ENCODE measurements around the gene ANGPTL2. TPM values are rescaled to one million over a fixed set of nuclear protein-coding genes. Genes with fewer than 3 reads are reported as not detected.

The ANGPTL2 gene
- total RNA-seq, 2 donors from 2014 or later: not detected

DNA sequence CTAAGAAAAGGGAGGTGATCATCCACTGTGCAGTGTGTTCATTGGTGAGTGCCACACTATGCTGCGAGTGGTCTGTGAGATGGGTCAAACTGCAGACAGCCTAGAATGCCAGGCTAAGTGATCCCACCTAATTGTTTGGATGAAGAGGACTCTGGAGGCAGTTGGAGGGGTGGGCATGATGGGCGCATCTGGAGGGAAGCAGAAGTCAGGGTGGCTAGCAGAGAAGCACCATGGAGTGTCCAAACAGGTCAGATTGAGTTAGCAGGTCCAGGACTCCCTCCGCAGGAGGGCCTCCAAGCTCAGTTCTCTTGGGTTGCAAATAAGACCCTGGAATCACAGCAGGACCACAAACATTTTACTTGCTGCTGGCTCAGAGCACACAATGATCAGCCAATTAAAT is 19.9 kb upstream of the ANGPTL2 start:
- Mint-ChIP-seq H3K36me3 (no peaks in the 10 kb centered on the region), H3K9me3 (no peaks in the 10 kb centered on the region), H3K27ac (no peak overlapping the region)
- ATAC-seq (no peak), DNase-seq (ENCODE audit: low spot score in 2 of 2) (no peak)

DNA sequence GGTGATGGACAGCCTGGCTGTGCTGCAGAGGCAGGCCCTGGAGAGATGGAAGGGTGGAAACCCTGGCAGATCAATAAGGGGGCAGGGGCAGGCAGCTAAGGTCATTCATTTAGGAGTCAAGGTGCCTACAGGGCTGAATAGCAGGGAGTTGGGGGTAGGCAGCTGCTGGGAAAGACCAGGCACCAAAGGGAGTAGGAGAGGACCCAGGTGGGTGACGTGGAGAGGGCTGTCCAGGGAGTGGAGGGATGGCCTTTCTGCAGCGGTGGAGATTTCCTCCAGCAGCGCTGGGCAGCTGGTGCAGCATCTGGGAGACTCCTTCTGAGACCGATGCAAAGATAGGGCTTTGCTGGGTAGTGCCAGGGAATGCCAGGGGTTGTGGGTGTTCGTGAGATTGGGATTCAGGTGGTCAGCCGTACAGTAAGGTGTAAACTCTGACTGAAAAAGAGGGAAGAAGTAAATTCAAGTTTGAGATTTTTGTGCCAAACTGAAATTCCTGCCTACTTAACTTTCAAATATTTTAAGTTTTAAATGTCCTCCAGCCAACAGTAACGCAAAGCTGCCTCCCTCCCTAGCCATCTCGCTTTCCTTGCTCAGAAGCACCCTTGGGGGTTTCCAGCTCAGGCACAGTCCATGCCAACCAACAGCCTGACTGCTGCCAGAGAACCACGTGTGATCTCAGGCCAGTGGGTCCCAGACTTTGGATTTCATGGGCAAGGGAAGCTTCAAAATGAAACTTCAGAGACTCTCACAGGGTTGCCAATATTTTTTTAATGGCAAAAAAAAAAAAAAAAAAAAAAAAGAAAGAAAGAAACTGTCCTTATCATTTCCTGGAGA is 18.6 kb upstream of the ANGPTL2 start:
- Mint-ChIP-seq H3K27ac (no peak overlapping the region), H3K9me3 (no peaks in the 10 kb centered on the region), H3K36me3 (no peaks in the 10 kb centered on the region)
- no peak for DNase-seq (ENCODE audit: low spot score in 2 of 2)
- ATAC-seq: no peak

DNA sequence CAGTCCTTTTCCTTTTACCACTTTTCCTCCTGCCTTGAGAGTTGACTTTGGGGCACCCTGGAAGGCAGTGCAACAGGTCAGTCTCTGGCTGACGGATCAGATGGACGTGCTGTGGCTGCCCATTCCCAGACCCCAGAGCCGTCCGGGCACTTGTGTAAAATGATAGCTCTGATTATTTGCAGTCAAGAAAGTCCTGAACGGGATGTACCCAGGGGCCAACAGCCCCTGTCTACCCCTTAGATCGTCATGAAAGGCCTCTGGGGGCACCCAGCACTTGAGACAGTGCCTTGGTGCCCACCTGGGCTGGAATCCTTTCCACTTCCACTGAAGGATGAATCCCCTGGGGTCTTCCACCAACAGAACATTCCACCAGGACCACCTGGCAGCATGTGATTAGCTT is 17.7 kb upstream of the ANGPTL2 start:
- DNase-seq (ENCODE audit: low spot score in 2 of 2): no peak
- no peak for ATAC-seq
- no peaks in the 10 kb centered on the region for H3K36me3 Mint-ChIP-seq
- H3K27ac Mint-ChIP-seq: peak overlapping the region in 1 of 2 donors; percentile 17
- no peaks in the 10 kb centered on the region for H3K9me3 Mint-ChIP-seq

DNA sequence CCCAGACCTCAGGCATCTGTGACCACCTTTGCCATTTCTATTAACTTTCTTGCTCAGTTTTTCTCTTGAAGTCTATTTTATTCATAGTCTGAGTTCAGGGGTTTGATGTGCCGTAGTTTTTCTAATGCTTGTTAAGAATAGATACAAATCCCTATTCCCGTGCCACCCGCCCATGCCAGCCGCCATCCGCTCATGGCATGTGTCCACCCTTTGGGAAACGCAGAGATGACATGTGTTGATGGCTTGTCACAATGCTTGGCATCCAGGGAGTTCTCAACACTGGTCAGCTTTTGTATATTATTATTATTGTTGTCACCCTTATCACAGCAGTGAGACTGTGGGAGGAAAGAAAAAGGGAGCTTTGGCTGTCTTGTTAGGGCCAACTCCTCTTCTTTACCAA is 17.3 kb upstream of the ANGPTL2 start:
- DNase-seq (ENCODE audit: low spot score in 2 of 2) (no peak), ATAC-seq (no peak)
- H3K9me3 Mint-ChIP-seq: no peaks in the 10 kb centered on the region
- H3K27ac Mint-ChIP-seq: peak overlapping the region in 1 of 2 donors; percentile 17
- H3K36me3 Mint-ChIP-seq: no peaks in the 10 kb centered on the region

DNA sequence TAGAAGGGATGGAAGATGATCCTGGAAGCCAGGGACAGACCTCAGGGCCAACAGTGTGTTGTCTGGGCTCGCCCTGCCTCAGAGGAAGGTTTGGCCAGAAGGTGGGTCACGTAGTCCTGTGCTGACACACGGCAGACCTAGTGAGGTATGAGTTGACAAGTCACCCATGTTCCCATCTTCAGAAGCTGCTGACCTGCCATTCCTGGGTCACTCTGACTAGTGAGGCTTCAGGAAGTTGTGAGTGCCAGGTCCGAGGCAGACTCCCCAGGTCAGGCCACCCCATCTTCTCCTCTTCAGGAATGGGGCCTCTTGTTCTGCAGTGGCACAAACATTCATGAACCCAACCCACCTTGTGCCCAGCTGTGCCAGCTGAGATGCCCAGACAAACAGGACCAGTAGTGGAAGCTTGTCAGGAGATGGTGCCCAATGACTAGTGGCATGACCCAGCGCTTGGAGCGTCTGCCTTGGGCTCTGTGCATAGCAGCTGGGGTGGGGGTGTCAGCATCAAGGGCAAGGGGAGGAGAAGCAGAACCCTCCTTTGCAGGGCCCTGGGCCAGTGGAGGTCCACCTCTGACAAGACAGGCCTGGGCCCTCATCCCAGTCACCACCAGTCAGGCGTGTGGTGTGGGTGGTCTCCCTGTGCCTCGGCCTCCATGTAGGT is 16.8 kb upstream of the ANGPTL2 start:
- no peak overlapping the region for H3K27ac Mint-ChIP-seq
- ATAC-seq (no peak), DNase-seq (ENCODE audit: low spot score in 2 of 2) (no peak)
- no peaks in the 10 kb centered on the region for H3K9me3 Mint-ChIP-seq
- no peaks in the 10 kb centered on the region for H3K36me3 Mint-ChIP-seq

DNA sequence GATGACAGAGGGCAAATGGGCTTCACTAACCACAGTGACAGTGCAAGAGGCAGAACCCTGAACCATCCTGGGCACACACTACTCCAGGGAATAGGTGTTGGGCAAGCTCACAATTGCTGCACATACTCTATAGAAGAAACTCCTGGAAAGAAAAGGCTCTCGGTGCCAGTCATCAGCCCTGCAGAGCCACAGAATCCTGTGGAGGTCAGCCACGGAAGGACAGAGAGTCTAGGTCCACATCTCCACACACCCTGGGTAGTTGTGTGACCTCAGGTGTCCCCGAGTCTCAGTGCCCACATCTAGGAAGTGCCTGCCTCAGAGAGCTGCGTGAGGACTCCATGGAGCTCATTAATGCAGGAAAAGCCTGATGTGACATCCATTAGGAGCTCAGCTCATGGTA is 16.0 kb upstream of the ANGPTL2 start:
- DNase-seq (ENCODE audit: low spot score in 2 of 2) (no peak), ATAC-seq (no peak)
- Mint-ChIP-seq H3K36me3 (no peaks in the 10 kb centered on the region), H3K27ac (no peak overlapping the region), H3K9me3 (no peaks in the 10 kb centered on the region)

DNA sequence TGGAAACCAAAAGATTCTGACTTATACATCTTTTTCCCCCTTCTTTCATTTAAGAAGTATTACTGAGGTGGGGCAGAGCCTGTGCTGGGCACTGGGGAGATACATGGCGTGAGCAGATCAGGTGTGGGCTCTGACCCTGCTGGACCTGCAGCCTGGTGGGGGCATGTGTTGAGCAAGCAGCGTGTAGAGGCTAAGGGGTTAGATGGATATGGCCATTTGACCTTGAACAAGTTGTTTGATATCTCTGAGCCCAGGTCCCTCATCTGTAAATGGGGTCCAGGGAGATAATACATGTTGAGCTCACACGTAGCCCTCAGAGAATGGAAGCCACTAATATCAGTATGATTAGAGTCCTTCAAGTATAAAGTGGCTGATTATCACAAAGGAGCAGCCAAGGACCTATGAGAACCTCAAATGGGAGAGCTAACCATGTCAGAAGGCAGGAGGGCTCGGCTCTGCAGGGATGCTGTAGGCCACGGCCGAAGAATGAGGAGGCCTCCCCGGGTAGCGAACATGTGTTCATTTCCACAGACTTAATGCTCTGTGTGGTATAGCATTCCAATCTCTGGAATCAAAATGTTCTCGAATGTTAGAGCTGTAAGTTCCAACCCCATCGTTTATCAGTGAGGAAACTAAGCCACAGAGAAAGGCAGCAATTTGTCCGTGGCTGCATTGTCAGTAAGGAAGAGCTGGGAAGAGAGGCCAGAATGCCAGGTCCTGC is 15.4 kb upstream of the ANGPTL2 start:
- no peak overlapping the region for H3K27ac Mint-ChIP-seq
- no peak for ATAC-seq

DNA sequence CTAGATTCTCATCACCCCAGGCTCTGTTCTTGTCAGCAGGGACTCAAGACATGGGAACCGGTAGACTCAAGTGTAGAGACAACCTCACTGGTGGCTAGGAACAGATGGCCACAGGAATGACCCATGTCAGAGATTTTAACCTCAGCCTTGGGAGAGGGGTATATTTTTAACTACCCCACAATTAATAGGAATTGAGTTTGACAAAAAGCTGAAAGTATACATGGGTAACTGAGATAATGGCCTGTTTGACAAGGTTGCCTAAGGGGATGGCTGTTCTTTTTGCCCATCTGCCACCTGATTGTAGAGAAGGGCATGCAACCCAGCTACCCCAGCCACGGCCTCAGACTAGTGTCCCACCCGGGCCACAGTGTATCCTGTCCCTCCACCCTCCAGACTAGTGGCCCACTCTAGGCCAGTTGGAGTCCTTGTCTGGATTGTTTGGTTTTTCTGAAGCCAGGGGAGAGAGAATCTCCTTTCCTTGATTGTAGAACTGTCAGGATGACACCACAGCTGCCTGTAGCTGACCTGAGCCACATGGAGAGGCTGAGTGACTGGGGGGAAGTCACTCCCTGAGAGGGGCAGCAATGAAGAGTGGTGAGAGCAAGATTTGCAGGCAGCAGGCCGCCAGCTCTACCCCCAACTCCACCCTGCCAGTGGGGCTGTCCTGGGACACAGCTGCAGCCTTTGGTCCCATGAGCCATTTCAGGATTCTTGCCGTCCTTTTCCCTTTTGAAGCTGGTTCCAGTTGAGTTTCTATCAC is 14.6 kb upstream of the ANGPTL2 start:
- Mint-ChIP-seq H3K9me3 (no peaks in the 10 kb centered on the region), H3K27ac (no peak overlapping the region), H3K36me3 (no peaks in the 10 kb centered on the region)
- DNase-seq (ENCODE audit: low spot score in 2 of 2) (no peak), ATAC-seq (no peak)

More for the DNA sequence above, 15.4 kb upstream of the ANGPTL2 start:
- H3K9me3 Mint-ChIP-seq: no peaks in the 10 kb centered on the region
- no peaks in the 10 kb centered on the region for H3K36me3 Mint-ChIP-seq
- DNase-seq (ENCODE audit: low spot score in 2 of 2): no peak

DNA sequence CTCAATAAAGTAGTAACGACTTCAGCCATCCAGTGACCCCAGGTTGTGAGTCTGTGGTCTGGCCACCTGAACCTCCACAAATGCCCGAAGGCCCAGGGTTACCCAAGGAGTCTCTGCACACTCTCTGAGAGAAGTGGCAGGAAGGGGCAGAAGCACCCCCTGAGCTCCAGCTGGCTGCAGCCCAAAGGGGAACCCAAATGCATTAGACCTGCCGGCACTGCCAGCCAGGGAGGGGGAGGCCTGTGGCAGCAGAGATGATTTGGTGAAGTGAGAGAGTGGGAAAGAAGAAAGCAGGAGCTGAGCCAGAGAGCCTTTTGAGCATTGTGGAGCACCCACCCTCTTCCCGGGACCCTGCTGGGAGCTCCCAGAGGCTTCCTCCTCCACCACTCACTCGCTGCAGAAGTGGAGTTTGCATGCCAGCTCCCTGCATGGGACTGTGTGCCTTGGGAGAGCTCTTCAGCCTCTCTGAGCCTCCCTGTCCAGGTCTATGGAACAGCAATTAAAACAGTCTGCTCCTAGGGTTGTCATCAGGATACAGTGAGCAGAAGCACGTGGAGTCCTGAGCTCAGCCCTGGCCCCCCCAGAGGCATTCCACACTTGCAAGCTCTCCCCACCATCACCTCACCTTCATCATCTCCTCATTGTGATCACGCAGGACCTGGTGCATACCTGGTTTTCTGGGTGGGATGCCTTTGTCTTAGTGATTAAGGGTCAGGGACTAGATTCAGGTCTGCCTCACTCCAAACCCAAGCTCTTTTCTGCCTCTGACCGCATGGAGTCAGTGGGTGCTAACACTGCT is 13.8 kb upstream of the ANGPTL2 start:
- no peak for DNase-seq (ENCODE audit: low spot score in 2 of 2)
- Mint-ChIP-seq H3K27ac (no peak overlapping the region), H3K9me3 (no peaks in the 10 kb centered on the region), H3K36me3 (no peaks in the 10 kb centered on the region)
- no peak for ATAC-seq

DNA sequence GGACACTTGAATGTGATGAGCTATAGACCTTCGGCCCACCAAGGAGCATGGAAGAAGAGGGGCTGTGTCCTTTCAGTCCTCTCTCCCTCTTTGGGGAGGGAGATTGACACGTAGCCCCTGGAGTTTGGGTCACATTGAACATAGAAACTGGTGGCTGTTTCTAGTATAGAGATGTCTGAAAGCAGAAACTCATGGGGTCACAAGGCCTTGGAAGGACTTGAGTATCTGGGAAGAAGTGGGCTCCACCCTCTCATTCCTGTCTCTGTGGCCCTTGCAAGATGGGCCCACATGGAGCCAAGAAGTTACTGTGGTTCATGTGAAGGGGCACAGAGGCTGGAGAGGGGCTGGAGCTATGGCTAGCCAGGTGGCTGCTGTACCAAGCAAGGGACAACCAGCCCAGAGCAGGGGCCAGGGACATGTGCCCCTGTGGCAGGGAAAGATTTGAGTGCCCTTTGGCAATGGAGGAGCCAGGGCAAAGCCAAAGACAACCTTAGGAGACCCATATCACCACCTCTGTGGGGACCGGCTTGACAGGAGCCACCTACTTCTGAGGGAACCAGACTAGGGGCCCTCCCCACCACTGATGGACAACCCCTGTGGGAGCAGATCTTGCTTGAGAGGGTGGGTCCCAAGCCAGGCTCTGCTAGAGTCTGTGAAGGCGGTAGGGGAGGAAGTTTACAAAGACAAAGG is 12.8 kb upstream of the ANGPTL2 start:
- Mint-ChIP-seq H3K27ac (peak overlapping the region in 1 of 2 donors; percentile 65), H3K9me3 (no peaks in the 10 kb centered on the region), H3K36me3 (no peaks in the 10 kb centered on the region)
- DNase-seq (ENCODE audit: low spot score in 2 of 2) (no peak), ATAC-seq (no peak)

DNA sequence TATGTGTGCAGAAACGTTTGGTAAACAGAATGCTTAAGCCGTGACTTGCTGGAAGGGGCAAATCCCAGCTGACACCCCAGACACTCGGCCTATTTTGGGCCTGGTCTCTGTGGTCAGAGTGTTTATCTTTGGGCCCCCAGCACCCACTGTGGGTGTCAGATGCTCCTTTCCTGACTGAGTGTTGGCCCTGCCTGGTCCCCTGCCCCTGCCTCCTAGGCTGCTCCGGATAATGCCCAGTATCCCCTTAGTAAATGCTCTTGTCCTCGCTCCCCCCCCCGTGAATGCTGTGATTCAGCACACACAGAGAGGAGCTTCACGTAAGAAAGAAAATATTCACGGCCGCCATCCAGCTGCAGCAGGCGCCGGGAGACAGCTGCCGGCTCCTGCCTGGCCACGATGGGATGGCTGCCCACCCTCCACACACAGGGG is 11.3 kb upstream of the ANGPTL2 start:
- Mint-ChIP-seq H3K9me3 (no peaks in the 10 kb centered on the region), H3K27ac (no peak overlapping the region), H3K36me3 (no peaks in the 10 kb centered on the region)
- no peak for DNase-seq (ENCODE audit: low spot score in 2 of 2)
- no peak for ATAC-seq

DNA sequence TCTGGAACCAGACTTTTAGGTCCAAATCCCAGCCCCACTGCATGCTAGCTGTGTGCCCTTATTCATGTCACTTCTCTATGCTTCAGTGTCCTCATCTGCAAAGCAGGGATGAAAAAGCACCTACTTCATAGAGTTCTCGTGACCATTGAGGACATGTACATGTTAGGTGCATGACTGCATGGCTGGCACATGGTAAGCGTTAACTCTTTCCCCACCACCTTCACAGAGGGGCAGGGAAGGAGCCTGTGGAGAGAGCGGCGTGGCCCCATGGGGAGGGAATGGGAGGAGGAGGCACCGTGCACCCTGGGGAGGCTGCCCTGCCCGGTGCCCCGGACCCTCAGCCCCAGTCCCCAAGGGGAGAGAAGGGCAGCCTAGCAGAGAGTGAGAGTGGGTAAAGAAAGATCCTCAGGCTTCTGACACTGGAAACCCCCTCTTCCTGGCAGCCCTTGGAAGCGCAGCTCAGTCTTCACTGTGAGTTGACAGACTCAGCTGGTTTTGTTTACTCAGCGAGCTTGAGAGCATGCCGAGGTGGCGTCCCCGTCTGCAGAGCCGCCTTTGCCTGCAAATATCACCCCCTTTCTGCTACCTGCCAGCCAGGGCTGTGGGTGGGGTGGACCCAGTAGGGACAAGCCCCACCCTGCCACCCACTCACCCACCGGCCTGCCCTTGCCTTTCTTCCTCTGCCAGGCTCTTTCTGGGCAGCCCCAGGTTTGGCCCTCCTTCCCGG is 10.6 kb upstream of the ANGPTL2 start:
- DNase-seq (ENCODE audit: low spot score in 2 of 2): no peak
- Mint-ChIP-seq H3K36me3 (no peaks in the 10 kb centered on the region), H3K27ac (no peak overlapping the region), H3K9me3 (no peaks in the 10 kb centered on the region)
- ATAC-seq: no peak

DNA sequence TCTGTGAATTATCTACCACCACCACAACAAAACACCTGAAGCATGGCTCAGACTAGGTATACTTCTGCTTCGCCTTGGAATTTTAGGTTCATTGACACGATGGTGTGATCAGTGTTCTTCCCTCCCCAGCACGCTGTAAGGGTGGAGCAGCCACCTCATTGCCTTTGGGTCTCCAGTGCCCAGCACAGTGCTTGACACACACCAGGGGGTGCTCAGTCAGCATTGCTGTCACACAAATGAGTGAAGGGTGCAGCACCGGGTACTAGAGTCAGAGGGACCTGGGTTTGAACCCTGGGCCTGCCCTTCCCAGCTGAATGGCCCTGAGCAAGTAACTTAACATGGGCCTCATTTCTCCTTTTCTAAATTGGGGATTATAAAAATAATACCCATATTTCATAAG is 9.9 kb upstream of the ANGPTL2 start:
- no peaks in the 10 kb centered on the region for H3K36me3 Mint-ChIP-seq
- no peaks in the 10 kb centered on the region for H3K9me3 Mint-ChIP-seq
- ATAC-seq (no peak), DNase-seq (ENCODE audit: low spot score in 2 of 2) (no peak)
- no peak overlapping the region for H3K27ac Mint-ChIP-seq

DNA sequence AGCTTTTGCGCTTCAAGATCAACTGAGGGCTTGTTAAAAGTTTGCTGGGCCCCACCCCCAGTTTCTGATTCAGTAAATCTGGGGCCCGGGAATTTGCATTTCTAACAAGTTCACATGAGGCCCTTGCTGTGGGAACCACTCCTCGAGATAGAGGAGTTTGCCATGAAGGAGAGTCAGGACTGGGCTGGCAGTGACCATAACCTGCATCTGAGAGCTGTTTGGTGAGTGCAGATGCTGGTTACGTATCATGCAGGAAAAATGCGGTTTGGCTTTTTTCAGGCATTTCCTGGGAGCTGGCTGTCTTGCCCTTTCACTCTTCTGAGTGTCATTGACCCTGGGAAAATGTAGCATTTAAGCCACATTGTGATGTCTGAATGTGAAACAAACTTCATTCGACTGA is 9.4 kb upstream of the ANGPTL2 start:
- Mint-ChIP-seq H3K27ac (no peak overlapping the region), H3K9me3 (no peaks in the 10 kb centered on the region), H3K36me3 (no peaks in the 10 kb centered on the region)
- peak in 1 of 2 donors; percentile 21 for DNase-seq (ENCODE audit: low spot score in 2 of 2)
- ATAC-seq: no peak

Measured in activated naive CD4-positive, alpha-beta T cell treated with anti-CD3 and anti-CD28 coated beads, Interleukin-2, amount 50 U/mL, for 72 hours (primary cell).